ENCODE measurements around the gene RASSF1. TPM values are rescaled to one million over a fixed set of nuclear protein-coding genes. Genes with fewer than 3 reads are reported as not detected.

RASSF1 gene
- total and polyA plus RNA-seq, 10 of the 15 experiments (the other 5 are each of a cell fraction or from before 2014, with no cell fraction given): 4.4 to 59.6 (median 37.2) TPM

- FAIRE-seq: no peak
- Histone ChIP-seq H3K36me3 (ENCODE audit: control insufficient read depth in 2 of 2, insufficient read depth in 2 of 2, low read length in 1 of 2) (peaks cover 0 to 5% of the 10 kb centered on the region in 2 experiments; a peak in 1 of 4 replicates), H3K9ac (ENCODE audit: control insufficient read depth, insufficient read depth, low read length) (no peak overlapping the region), H2AFZ (ENCODE audit: control insufficient read depth, low read depth, low read length) (no peak overlapping the region), H3K27ac (ENCODE audit: control insufficient read depth, insufficient read depth) (no peak overlapping the region), H3K4me1 (ENCODE audit: control insufficient read depth, insufficient read depth, low read length) (peaks cover 26% of the 10 kb centered on the region), H3K79me2 (ENCODE audit: control insufficient read depth, insufficient read depth, low read length) (peaks cover 20% of the 10 kb centered on the region), H3K27me3 (replicated peaks in 1 of 2; ENCODE audit: control insufficient read depth in 2 of 2, insufficient read depth in 2 of 2, low read length in 1 of 2) (no peaks in the 10 kb centered on the region), H3K4me2 (ENCODE audit: control insufficient read depth, insufficient read depth) (no peak overlapping the region), H4K20me1 (ENCODE audit: control insufficient read depth, insufficient read depth) (no peaks in the 10 kb centered on the region), H3K9me3 (replicated peaks; ENCODE audit: control insufficient read depth, insufficient read depth, low read length) (no peaks in the 10 kb centered on the region), H3K4me3 (no peak overlapping the region)
- peak; percentile 3; the same call in 2 of the 3 replicates for ATAC-seq
- intact Hi-C loops (cut with micrococcal nuclease; ENCODE audit: unreplicated experiment) (loop anchor here (2.0 kb wide), 2 partner anchors 196 to 268 kb away; no protein-coding TSS in a partner anchor), in situ Hi-C loops (cut with MboI) (loop anchor here (5.0 kb wide), 1 partner anchor 200 kb away; no protein-coding TSS in a partner anchor)
- ChIA-PET SMC1A (ENCODE audit: uncharacterized antibody, unreplicated experiment) (interaction anchor here (1.4 to 3.0 kb wide), 4 partner anchors 10 to 197 kb away, joined by 3 to 16 read pairs (median 6); no protein-coding TSS in a partner anchor), RAD21 (ENCODE audit: unreplicated experiment) (interaction anchor here (0.7 to 2.4 kb wide), 4 partner anchors 19 to 194 kb away, joined by 3 to 13 read pairs (median 3); partner anchors contain the start of gene TUSC2), CTCF (interaction anchor here (1.0 to 5.4 kb wide), 10 partner anchors 9 to 266 kb away, joined by 3 to 65 read pairs (median 4); partner anchors contain the start of gene RASSF1), POLR2A (interaction anchor here (1.0 to 4.3 kb wide), 2 partner anchors 8 to 10 kb away, joined by 5 to 84 read pairs; partner anchors contain the start of gene RASSF1)
- no peak for DNase-seq (ENCODE audit: low read depth, low spot score)
- no TSS peak for BruUV-seq (replicated peaks)
- 32% methylated on average over 10 of the region's 14 CpGs for WGBS (ENCODE audit: insufficient coverage, insufficient replicate concordance, low lambda C conversion rate, missing lambda C conversion rate)
- no peak for TF ChIP-seq ATF7 (IDR thresholded peaks at IDR 0.05; ENCODE audit: low read depth)
- no peak for TF ChIP-seq IKZF2 (IDR thresholded peaks at IDR 0.05)
- no peak for TF ChIP-seq USF2 (IDR thresholded peaks at IDR 0.05; ENCODE audit: borderline replicate concordance, low read depth, low read length)
- TF ChIP-seq HSF1 (IDR thresholded peaks at IDR 0.05; ENCODE audit: low read depth, low read length): no peak
- TF ChIP-seq RELB (IDR thresholded peaks at IDR 0.05; ENCODE audit: low read depth): no peak
- peak; percentile 71 for TF ChIP-seq RAD21 (IDR thresholded peaks at IDR 0.05; ENCODE audit: insufficient read depth, low read depth, low read length)
- TF ChIP-seq NRF1 (conservative IDR thresholded peaks at IDR 0.05; ENCODE audit: low read depth, low read length): no peak
- TF ChIP-seq FOXM1 (IDR thresholded peaks at IDR 0.05; ENCODE audit: low read depth, low read length): no peak
- no peak for TF ChIP-seq SP1 (IDR thresholded peaks at IDR 0.05; ENCODE audit: low read depth, low read length)
- no peak for TF ChIP-seq EZH2 (IDR thresholded peaks at IDR 0.05; ENCODE audit: borderline replicate concordance, control insufficient read depth, low read depth, low read length)
- no peak for TF ChIP-seq SIX5 (IDR thresholded peaks at IDR 0.05; ENCODE audit: low read depth, low read length, severe bottlenecking)
- TF ChIP-seq PAX5 (IDR thresholded peaks at IDR 0.05; ENCODE audit: borderline replicate concordance, low read depth, low read length): no peak
- no peak for TF ChIP-seq POLR2AphosphoS2 (IDR thresholded peaks at IDR 0.05; ENCODE audit: low read depth, low read length)
- no peak for TF ChIP-seq MYB (IDR thresholded peaks at IDR 0.05; ENCODE audit: borderline replicate concordance, low read depth, low read length)
- no peak for TF ChIP-seq CEBPZ (IDR thresholded peaks at IDR 0.05; ENCODE audit: low read depth, low read length)
- TF ChIP-seq RUNX3 (IDR thresholded peaks at IDR 0.05; ENCODE audit: low read length): 0 out of 2 replicates have a peak, but pooled peaks have one; percentile 14
These were observed 6.7 kb upstream of the RASSF1 start for GRCh38 chr3:50347187-50347813.

Data from GM12878 (cell line).